GM12878 (cell line): ENCODE data around the gene COA5. TPM values are rescaled to one million over a fixed set of nuclear protein-coding genes. Genes with fewer than 3 reads are reported as not detected.

Experiments
- BCL11A ChIP-seq: IDR thresholded peaks from 2 replicates; pipeline ENCODE4 v1.6.1; 2011; ENCODE audit warnings: low read depth, low read length
- CBX3 ChIP-seq: fragments of 200-600 bp; sonication (generic); IDR thresholded peaks from 2 replicates; pipeline ENCODE4 v1.6.1; 2016; ENCODE audit warnings: low read depth, borderline replicate concordance
- HDAC2 ChIP-seq: fragments of 200-600 bp; sonication (generic); IDR thresholded peaks from 2 replicates; pipeline ENCODE4 v1.6.1; 2017
- JUND ChIP-seq: IDR thresholded peaks from 2 replicates; pipeline ENCODE4 v1.6.1; 2012; ENCODE audit warnings: low read depth, mild to moderate bottlenecking, low read length, improper control_type of control experiment, moderate library complexity
- polyA plus RNA-seq, 11 experiments: library from polyadenylated mRNA; depleted of rRNA in 4 of 11; unstranded in 6 of 11; stranded (reverse) in 5 of 11; fragments of >200 nt; fragmentation: Nextera tagmentation in 4 of 11; fragmentation: Illumina TruSeq in 1 of 11; extraction: Ambion mirVana in 4 of 11; extraction: Trizol in 1 of 11; gene quantifications; 1 replicate in 1 of 11; 2 replicates in 10 of 11; pipeline versions ENCODE4 v1.2.1 to v1.2.3, GENCODE V29; 2011 to 2016; ENCODE audit warnings: inconsistent platforms in 2 of 11, missing spikeins in 2 of 11, low read depth in 1 of 11
- total RNA-seq, 4 experiments: library from RNA; depleted of rRNA in 3 of 4; stranded (reverse); fragments of >200 nt in 3 of 4; fragmentation: Illumina TruSeq in 1 of 4; extraction: Trizol in 1 of 4; gene quantifications; 2 replicates each; pipeline versions ENCODE4 v1.2.1 to v1.2.3, GENCODE V29; 2013 to 2021
- TF ChIP-seq, protein P1 (sequence below): fragments of 450-650 bp; IDR thresholded peaks from 2 replicates; pipeline ENCODE4 v1.6.1; 2017; ENCODE audit warnings: mild to moderate bottlenecking, moderate library complexity
- TF ChIP-seq, protein P2 (sequence below): fragments of 450-650 bp; IDR thresholded peaks from 2 replicates; pipeline ENCODE4 v1.6.1; 2016; ENCODE audit warnings: mild to moderate bottlenecking, moderate library complexity, borderline replicate concordance

The COA5 gene
- total and polyA plus RNA-seq, 10 of the 15 experiments (the other 5 are each of a cell fraction or from before 2014, with no cell fraction given), result 20.7 to 63.3 (median 37.9) TPM

DNA sequence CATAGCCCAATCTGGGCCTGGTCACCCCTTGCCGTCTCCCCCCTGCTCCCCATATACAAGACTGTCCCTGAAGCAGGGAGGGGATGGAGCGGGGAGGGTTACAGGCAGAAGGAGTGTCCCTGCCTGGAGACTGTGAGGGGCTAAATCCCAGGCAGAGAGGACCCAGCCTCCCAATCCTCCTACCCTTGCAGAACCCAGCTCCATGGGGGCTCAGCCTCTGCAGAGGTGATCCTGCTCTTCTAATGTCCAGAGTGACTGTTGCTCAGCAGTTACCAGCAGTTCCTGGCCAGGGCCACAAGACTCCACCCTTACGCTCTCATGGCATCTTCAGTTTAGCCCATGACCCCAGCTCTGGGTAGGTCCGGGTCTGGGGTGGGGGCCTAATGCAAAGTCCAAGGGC, 58.1 kb downstream of the COA5 start (continued):
- TF ChIP-seq, protein P1, sequence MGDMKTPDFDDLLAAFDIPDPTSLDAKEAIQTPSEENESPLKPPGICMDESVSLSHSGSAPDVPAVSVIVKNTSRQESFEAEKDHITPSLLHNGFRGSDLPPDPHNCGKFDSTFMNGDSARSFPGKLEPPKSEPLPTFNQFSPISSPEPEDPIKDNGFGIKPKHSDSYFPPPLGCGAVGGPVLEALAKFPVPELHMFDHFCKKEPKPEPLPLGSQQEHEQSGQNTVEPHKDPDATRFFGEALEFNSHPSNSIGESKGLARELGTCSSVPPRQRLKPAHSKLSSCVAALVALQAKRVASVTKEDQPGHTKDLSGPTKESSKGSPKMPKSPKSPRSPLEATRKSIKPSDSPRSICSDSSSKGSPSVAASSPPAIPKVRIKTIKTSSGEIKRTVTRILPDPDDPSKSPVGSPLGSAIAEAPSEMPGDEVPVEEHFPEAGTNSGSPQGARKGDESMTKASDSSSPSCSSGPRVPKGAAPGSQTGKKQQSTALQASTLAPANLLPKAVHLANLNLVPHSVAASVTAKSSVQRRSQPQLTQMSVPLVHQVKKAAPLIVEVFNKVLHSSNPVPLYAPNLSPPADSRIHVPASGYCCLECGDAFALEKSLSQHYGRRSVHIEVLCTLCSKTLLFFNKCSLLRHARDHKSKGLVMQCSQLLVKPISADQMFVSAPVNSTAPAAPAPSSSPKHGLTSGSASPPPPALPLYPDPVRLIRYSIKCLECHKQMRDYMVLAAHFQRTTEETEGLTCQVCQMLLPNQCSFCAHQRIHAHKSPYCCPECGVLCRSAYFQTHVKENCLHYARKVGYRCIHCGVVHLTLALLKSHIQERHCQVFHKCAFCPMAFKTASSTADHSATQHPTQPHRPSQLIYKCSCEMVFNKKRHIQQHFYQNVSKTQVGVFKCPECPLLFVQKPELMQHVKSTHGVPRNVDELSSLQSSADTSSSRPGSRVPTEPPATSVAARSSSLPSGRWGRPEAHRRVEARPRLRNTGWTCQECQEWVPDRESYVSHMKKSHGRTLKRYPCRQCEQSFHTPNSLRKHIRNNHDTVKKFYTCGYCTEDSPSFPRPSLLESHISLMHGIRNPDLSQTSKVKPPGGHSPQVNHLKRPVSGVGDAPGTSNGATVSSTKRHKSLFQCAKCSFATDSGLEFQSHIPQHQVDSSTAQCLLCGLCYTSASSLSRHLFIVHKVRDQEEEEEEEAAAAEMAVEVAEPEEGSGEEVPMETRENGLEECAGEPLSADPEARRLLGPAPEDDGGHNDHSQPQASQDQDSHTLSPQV, result no peak
- TF ChIP-seq HDAC2 (no peak), JUND (no peak), CBX3 (no peak), BCL11A (no peak)
- TF ChIP-seq, protein P2, sequence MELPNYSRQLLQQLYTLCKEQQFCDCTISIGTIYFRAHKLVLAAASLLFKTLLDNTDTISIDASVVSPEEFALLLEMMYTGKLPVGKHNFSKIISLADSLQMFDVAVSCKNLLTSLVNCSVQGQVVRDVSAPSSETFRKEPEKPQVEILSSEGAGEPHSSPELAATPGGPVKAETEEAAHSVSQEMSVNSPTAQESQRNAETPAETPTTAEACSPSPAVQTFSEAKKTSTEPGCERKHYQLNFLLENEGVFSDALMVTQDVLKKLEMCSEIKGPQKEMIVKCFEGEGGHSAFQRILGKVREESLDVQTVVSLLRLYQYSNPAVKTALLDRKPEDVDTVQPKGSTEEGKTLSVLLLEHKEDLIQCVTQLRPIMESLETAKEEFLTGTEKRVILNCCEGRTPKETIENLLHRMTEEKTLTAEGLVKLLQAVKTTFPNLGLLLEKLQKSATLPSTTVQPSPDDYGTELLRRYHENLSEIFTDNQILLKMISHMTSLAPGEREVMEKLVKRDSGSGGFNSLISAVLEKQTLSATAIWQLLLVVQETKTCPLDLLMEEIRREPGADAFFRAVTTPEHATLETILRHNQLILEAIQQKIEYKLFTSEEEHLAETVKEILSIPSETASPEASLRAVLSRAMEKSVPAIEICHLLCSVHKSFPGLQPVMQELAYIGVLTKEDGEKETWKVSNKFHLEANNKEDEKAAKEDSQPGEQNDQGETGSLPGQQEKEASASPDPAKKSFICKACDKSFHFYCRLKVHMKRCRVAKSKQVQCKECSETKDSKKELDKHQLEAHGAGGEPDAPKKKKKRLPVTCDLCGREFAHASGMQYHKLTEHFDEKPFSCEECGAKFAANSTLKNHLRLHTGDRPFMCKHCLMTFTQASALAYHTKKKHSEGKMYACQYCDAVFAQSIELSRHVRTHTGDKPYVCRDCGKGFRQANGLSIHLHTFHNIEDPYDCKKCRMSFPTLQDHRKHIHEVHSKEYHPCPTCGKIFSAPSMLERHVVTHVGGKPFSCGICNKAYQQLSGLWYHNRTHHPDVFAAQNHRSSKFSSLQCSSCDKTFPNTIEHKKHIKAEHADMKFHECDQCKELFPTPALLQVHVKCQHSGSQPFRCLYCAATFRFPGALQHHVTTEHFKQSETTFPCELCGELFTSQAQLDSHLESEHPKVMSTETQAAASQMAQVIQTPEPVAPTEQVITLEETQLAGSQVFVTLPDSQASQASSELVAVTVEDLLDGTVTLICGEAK, result no peak
- TF ChIP-seq, all 136 proteins: peak for 0

Other genes starting within 250 kb of the COA5 start
- 37.9 and 42.8 TPM in 2 replicates for gene INPP4A, start 163.7 kb downstream of the COA5 start, total RNA-seq (2014; rRNA removed)
- 24.0 and 24.1 TPM in 2 replicates for gene INPP4A, start 163.7 kb downstream of the COA5 start, total RNA-seq (2014; rRNA removed; fragmentation: Illumina TruSeq; extraction: Trizol)
- gene INPP4A, start 163.7 kb downstream of the COA5 start, total RNA-seq (2021), result 54.0 and 62.3 TPM in 2 replicates
- 30.8 and 46.4 TPM in 2 replicates for gene INPP4A, start 163.7 kb downstream of the COA5 start, polyA plus RNA-seq (2011; rRNA removed)
- 20.4 and 27.4 TPM in 2 replicates for gene INPP4A, start 163.7 kb downstream of the COA5 start, polyA plus RNA-seq (2014; fragmentation: Illumina TruSeq; extraction: Trizol)
- gene INPP4A, start 163.7 kb downstream of the COA5 start, polyA plus RNA-seq (2014; fragmentation: Nextera tagmentation; extraction: Ambion mirVana), result 1 to 10 TPM; 4.7 to 6.2 TPM
- 32.7 and 40.3 TPM in 2 replicates for gene INPP4A, start 163.7 kb downstream of the COA5 start, polyA plus RNA-seq (2014; rRNA removed)
- gene INPP4A, start 163.7 kb downstream of the COA5 start, polyA plus RNA-seq (2016; fragmentation: Nextera tagmentation; extraction: Ambion mirVana), result 10 to 100 TPM; 41.1 to 45.9 TPM
- gene UNC50, start 77 bp upstream of the COA5 start, total RNA-seq (2014; rRNA removed), result 34.6 and 34.8 TPM in 2 replicates
- gene UNC50, start 77 bp upstream of the COA5 start, total RNA-seq (2014; rRNA removed; fragmentation: Illumina TruSeq; extraction: Trizol), result 27.9 and 28.0 TPM in 2 replicates
- gene UNC50, start 77 bp upstream of the COA5 start, total RNA-seq (2021), result 25.5 and 25.8 TPM in 2 replicates
- gene UNC50, start 77 bp upstream of the COA5 start, polyA plus RNA-seq (2011; rRNA removed), result 60.3 and 77.1 TPM in 2 replicates
- gene UNC50, start 77 bp upstream of the COA5 start, polyA plus RNA-seq (2014; fragmentation: Illumina TruSeq; extraction: Trizol), result 34.8 and 42.4 TPM in 2 replicates
- gene UNC50, start 77 bp upstream of the COA5 start, polyA plus RNA-seq (2014; fragmentation: Nextera tagmentation; extraction: Ambion mirVana), result 10 to 100 TPM; 40.8 to 59.5 TPM
- gene UNC50, start 77 bp upstream of the COA5 start, polyA plus RNA-seq (2014; rRNA removed), result 33.1 TPM in 2 replicates
- 10 to 100 TPM; 68.1 to 76.3 TPM for gene UNC50, start 77 bp upstream of the COA5 start, polyA plus RNA-seq (2016; fragmentation: Nextera tagmentation; extraction: Ambion mirVana)
- 12.8 and 13.2 TPM in 2 replicates for gene MGAT4A, start 122.6 kb upstream of the COA5 start, total RNA-seq (2014; rRNA removed)
- gene MGAT4A, start 122.6 kb upstream of the COA5 start, total RNA-seq (2014; rRNA removed; fragmentation: Illumina TruSeq; extraction: Trizol), result 16.8 and 18.4 TPM in 2 replicates
- 23.1 and 23.4 TPM in 2 replicates for gene MGAT4A, start 122.6 kb upstream of the COA5 start, total RNA-seq (2021)
- 4.3 and 9.5 TPM in 2 replicates for gene MGAT4A, start 122.6 kb upstream of the COA5 start, polyA plus RNA-seq (2011; rRNA removed)
- gene MGAT4A, start 122.6 kb upstream of the COA5 start, polyA plus RNA-seq (2014; fragmentation: Illumina TruSeq; extraction: Trizol), result 13.3 and 13.6 TPM in 2 replicates
- gene MGAT4A, start 122.6 kb upstream of the COA5 start, polyA plus RNA-seq (2014; fragmentation: Nextera tagmentation; extraction: Ambion mirVana), result 10 to 100 TPM; 10.2 to 11.9 TPM
- 8.6 and 13.8 TPM in 2 replicates for gene MGAT4A, start 122.6 kb upstream of the COA5 start, polyA plus RNA-seq (2014; rRNA removed)
- gene MGAT4A, start 122.6 kb upstream of the COA5 start, polyA plus RNA-seq (2016; fragmentation: Nextera tagmentation; extraction: Ambion mirVana), result 10 to 100 TPM; 18.4 to 22.7 TPM